Measurements from ENCODE around the gene TASOR2.

TASOR2 gene

DNA sequence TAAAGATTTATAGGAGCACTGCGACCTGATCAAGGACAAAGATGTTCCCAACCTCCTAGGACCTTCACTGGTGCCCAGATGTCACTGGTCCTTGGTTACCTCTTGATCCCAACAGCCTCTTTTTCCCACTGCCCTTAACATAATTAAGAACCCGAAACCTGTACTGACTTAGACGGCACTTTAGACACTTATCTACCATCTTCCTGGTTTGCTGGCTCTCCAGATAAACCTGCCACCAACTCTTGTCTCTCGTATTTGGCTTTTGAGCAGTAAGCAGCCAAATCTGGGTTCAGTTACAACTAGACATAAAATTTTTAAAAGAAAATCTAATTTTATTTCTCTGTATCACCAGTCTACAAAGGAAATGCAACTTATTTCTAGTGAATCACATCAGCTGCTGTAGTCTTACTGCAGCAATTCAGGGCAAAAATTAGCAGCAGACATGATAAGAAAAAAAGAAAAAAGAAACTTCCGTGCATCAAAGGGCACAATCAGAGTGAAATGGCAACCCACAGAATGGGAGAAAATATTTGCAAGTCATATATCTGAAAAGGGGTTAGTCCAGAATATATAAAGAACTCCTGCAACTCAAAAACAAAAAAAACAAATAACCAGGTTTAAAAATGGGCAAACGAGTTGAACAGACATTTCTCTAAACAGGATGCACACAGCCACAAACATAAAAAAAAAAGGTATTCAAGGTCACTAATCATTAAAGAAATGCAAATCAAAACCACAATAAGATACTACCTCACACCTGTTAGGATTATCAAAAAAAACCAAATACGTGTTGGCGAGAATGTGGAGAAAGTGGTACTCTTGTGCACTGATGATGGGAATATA is 27.7 kb upstream of the TASOR2 start:
- no peak for DNase-seq

GRCh38 chr10:5658871-5659618 is 25.6 kb upstream of the TASOR2 start:
- no peak for DNase-seq

- no peak for DNase-seq
Measured at GRCh38 chr10:5659702-5660528, 24.7 kb upstream of the TASOR2 start.

DNA sequence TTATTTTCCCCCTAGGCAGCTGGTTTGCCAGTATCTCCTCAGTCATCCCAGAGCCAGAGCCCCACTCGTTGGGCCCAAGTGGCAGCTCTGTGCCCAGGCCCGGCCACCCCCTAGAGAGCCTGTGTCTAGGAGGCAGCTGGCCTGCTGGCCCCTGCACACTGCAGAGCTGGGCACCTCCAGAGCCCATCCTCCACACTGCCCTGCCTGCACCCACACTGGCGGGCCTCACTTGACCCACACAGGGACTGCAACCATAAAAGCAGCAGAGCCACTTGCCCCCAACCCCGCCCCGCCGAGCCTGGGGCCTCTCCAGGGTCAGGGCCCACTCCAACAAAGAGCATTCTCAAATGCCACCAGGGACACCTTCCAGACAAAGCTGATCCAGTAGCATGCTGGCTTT is 23.6 kb upstream of the TASOR2 start:
- no peak for DNase-seq

- no peak for DNase-seq
Measured at GRCh38 chr10:5662708-5663579, 21.7 kb upstream of the TASOR2 start.

- DNase-seq = no peak
Measured at GRCh38 chr10:5663692-5664427, 20.8 kb upstream of the TASOR2 start.

DNA sequence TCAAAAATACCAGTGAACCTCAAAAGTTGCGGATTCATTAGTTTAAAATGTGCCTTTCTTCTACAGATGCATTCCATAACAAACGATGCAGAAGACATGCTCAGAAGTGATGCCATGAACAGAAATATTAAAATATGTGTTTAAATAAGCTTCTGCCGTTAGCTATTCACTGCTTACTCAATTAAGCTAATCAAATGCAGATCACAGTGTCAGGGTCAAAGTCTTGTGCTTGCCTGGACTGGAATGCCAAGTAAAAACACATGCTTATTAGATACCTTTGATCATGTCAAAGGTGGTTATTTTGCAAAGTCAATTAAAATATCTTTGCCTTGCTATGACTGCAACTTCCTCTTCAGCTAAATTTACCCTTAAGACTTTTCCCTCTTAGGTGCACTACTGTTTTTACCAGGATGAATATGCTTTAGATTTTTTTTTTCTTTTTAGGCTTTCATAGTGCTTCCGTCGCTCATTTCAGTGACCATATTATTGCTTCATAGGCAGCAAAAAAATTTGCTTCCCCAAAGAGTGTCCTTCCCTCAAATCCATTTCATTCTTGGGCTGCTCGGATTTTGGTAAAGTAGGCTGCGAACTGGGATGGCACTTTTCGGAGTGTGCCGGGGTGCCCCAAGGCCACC is 19.1 kb upstream of the TASOR2 start:
- no peak for DNase-seq

GRCh38 chr10:5666008-5666840 is 18.4 kb upstream of the TASOR2 start, which contains the start of gene ASB13:
ASB13 (minus strand) TSS chr10:5666595; CDS start chr10:5666551, 44 bp downstream.
- peak; percentile 50 for DNase-seq

DNA sequence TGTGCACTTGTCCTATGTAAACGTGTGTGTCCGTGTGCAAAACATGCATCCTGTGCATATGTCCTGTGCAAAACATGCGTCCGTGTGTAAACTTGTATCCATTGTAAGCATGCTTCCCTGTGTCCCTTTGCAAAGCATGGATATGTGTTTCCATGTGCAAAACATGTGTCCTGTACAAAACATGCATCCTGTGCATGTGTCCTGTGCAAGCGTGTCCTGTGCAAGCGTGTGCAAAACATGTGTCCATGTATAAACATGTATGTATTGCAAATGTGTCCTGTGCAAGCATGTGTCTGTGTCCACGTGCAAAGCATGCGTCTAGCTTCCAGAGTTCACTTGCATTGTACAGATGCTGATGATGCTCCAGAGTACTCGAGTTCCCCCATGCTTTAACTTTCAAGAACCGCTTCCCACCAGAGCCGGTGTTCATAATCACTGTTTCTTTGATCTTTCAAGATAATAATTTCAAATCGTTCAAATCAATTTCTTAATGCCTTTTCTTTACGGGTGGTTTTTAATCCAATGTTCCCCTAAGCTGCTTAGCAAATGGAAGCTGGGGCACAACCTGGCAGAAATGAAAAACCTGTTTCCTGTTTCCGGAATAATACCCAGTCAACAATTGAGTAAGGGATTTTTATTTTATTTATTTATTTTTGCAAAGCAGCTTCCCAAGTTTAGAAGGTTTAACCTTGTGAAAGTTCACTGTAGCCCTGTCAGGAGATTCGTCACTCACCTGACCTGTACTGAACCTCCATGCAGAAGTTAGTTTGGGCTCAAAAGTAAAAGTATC is 17.6 kb upstream of the TASOR2 start:
- DNase-seq = no peak

DNA sequence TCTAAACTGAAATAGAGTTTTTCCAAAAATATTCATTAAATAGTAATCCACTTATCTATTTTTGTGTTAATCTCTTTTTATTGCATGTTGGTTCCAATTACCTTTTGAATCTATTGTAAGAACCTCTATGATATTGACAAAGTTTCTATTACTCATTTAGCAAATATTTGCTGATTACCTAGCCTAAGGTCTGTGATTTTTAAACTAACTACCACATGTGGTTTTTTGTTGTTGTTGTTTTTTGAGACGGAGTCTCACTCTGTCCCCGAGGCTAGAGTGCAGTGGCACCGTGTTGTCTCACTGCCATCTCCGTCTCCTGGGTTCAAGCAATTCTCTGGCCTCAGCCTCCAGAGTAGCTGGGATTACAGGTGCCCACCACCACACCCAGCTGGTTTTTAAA is 16.2 kb upstream of the TASOR2 start:
- no peak for DNase-seq

DNA sequence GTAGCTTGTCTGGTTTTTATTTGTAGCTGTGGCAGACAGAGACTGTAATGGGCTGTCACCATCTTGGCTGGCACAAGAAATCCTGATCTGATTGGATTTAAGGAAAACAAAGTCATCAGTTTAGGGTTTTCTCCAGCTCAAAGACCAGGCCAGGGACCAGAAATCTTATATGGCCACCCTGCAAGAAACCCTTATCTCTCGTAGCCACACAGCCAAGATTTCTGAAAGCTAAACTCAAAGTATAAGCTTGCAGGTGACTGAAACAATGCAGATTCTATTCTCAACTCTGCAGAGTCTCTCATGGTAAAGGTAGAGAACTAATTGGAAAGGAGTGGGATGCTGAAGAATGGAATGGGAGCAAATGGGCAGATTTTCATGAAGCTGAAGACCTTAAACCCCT is 15.0 kb upstream of the TASOR2 start:
- no peak for DNase-seq

GRCh38 chr10:5670662-5671375 is 13.8 kb upstream of the TASOR2 start:
- no peak for DNase-seq

DNA sequence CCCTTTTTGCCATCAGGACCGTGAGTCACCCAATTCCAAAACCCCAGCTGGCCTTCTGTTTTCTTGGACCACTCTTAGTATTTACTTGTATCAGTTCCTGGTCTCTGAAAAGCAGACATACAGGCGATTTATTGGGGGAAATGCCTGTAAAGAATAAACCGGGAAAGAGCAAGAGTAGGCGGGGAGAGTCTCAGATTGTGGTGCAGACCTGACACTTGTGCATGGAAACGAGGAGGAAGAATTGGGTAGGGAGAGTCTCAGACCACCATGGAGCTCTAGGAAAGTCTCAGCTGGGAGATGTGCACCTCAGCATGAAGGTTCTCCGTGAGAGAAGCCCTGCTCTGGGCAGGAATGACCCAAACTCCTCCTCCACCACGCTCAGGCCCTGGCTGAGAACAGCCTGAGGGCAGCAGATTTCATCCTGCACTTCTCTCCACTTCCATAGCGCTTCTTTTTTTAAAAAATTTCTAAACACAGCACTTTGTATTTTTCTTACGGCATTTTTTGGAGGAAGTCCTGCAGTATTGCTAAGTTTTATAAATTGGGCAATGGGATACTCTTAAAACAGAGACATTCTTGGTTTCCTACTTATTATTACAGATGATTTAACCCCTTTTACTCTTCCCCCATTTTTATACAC is 6.1 kb upstream of the TASOR2 start:
- no peak for DNase-seq

DNA sequence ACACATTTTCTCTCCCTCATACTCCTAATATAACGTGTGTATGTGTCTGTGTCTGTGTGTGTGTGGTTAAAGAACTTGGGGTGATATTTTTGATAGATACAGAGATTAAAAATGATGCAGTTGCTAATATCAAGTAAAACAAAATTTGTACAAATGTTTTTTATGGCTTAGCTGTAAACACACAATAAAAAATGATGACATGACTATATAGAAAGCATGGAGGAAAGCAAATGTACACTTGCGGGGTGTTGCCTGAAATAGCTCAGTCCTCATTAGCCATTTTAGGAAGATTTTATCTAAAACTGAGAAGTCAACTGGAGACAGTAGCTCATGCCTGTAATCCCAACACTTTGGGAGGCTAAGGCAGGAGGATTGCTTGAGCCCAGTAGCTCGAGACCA is 5.6 kb upstream of the TASOR2 start:
- DNase-seq = no peak

DNA sequence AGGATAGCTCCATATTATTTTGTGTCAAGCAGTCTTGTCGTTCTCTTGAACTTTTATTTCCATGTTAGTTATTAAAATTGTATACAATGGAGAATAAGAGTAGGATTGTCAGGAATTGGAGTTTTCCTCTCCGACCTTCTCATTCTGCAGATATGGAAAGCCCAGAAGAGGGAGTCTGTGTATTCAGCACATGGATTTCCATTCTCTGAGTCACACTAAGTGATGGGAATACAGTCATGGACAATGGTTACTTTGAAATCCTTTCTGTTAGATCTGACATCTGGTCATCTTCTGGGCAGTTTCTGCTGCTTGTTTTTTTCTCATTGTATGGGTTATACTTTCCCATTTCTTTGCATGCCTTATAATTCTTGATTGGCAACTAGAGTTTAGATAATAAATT is 5.0 kb upstream of the TASOR2 start:
- no peak for DNase-seq

DNA sequence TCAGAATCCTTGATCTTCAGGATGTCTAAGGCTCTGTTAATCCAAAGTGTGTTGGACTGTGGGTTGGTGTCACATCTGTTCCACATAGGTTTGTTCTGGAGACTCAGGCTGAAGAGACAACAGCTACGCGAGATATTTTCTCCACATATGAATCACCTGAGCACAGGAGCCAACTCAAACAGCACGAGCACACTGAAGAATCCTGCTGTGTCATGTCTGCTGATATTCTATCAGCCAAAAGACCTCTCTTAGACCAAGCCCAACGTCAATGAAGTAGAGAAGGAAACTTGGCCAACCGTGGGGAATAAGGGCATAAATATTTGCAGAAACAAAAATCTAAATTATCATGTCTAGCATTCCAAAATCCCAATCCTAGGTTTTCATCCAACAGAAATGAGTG is 2.7 kb upstream of the TASOR2 start:
- no peak for DNase-seq

DNA sequence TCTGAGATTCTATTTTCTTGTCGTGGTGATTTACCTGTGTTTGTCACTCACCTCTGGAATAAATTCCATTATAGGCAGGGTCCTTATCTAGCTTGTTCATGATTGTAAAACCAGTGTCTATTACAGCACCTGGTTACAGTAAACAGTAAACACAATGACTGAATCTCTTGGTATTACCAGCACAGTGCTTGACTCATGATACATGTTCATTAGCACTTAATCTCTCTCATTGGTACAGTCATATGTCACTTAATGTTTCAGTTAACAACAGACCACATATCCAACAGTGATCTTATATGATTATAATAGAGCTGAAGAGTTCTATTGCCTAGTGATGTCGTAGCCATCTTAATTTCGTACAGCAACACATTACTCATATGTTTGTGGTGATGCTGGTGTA is 1.6 kb upstream of the TASOR2 start:
- DNase-seq = no peak

Data from activated CD4-positive, CD25-positive, alpha-beta regulatory T cell treated with anti-CD3 and anti-CD28 coated beads, Interleukin-2, amount 50 U/mL, for 72 hours (primary cell).